ENCODE data around the gene COQ9. TPM values are rescaled to one million over a fixed set of nuclear protein-coding genes. Genes with fewer than 3 reads are reported as not detected.

COQ9 gene
- total RNA-seq, 1 donor from 2014 or later: 35.7 TPM

DNA sequence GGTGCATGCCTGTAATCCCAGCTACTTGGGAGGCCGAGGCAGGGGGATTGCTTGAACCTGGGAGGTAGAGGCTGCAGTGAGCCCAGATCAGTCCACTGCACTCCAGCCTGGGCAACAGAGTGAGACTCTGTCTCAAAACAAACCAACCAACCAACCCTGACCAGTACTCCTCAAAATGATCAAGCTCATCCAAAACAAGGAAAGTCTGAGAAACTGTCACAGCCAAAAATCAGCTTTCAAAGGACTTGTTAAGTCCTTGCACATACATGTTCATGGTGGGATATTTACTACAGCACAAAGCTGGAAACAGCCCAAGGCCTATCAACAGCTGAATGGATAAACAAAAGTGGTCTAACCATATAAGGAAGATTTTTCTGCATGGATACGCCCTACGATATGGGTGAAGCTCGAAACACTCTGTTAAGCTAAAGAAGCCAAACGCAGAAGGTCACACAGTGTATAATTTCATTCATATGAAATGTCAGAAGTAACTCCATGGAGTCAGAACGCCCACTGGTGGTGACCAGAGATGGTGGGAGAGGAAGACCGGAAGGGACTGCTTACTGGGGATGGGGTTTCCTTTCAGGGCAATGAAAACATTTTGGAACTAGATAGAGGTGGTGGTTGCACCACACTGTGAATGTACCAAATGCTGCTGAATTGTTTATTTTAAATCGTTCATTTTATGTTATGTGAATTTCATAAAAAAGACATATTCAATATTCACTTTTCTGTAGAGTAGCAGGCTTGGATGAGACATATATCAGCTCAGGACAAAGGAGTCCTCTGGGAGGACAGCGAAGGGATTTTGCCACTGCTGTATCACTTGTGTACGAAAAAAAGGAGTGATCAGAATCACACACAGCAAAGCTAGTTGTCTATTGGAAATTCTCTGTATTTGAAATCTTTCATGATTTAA is 25.0 kb upstream of the COQ9 start:
- peak overlapping the region; percentile 28 to 58 for H3K27ac ChIP-seq
- H3K36me3 ChIP-seq: peaks cover 0 to 3% of the 10 kb centered on the region in 2 donors
- intact Hi-C loops (cut with DNase I): loop anchor here (1.0 to 5.0 kb wide), 3 partner anchors 122 to 330 kb away; partner anchors contain the start of genes ARL2BP and CPNE2
- no peaks in the 10 kb centered on the region for H3K27me3 ChIP-seq
- peak in 1 of 2 donors; percentile 83 for DNase-seq (ENCODE audit: low spot score in 2 of 2)
- TF ChIP-seq, protein P1, sequence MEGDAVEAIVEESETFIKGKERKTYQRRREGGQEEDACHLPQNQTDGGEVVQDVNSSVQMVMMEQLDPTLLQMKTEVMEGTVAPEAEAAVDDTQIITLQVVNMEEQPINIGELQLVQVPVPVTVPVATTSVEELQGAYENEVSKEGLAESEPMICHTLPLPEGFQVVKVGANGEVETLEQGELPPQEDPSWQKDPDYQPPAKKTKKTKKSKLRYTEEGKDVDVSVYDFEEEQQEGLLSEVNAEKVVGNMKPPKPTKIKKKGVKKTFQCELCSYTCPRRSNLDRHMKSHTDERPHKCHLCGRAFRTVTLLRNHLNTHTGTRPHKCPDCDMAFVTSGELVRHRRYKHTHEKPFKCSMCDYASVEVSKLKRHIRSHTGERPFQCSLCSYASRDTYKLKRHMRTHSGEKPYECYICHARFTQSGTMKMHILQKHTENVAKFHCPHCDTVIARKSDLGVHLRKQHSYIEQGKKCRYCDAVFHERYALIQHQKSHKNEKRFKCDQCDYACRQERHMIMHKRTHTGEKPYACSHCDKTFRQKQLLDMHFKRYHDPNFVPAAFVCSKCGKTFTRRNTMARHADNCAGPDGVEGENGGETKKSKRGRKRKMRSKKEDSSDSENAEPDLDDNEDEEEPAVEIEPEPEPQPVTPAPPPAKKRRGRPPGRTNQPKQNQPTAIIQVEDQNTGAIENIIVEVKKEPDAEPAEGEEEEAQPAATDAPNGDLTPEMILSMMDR (IDR thresholded peaks at IDR 0.05): peak; percentile 71 to 87 (median 79)
- H3K4me3 ChIP-seq: no peak overlapping the region
- H3K4me1 ChIP-seq: peaks cover 0 to 24% of the 10 kb centered on the region in 2 donors
- no peaks in the 10 kb centered on the region for H3K9me3 ChIP-seq

DNA sequence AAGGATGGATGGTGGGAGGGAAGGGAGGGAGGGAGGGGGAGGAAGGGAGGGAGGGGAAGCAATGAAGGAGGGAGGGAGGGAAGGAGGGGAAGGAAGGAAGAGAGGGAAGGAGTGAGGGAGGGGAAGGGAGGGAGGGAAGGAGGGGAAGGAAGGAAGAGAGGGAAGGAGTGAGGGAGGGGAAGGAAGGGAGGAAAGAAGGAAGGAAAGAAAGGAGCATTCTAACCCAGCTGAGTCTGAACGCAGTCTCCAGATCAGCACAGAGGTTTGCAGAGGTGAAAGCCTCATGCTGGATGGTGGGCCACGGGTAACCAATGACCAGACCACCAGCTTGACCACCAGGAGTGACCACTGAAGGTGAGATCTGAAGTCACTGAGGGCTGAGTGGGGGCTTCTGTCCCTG is 24.1 kb upstream of the COQ9 start:
- H3K4me3 ChIP-seq: no peak overlapping the region
- no peaks in the 10 kb centered on the region for H3K9me3 ChIP-seq
- intact Hi-C loops (cut with DNase I): loop anchor here (2.0 to 5.0 kb wide), 2 partner anchors 178 to 331 kb away; partner anchors contain the start of genes ARL2BP and CPNE2
- H3K27me3 ChIP-seq: no peaks in the 10 kb centered on the region
- H3K27ac ChIP-seq: no peak overlapping the region
- H3K36me3 ChIP-seq: peaks cover 2 to 10% of the 10 kb centered on the region in 2 donors
- TF ChIP-seq, protein P1 (IDR thresholded peaks at IDR 0.05): no peak
- no peak for DNase-seq (ENCODE audit: low spot score in 2 of 2)
- H3K4me1 ChIP-seq: peaks cover 0 to 21% of the 10 kb centered on the region in 2 donors

DNA sequence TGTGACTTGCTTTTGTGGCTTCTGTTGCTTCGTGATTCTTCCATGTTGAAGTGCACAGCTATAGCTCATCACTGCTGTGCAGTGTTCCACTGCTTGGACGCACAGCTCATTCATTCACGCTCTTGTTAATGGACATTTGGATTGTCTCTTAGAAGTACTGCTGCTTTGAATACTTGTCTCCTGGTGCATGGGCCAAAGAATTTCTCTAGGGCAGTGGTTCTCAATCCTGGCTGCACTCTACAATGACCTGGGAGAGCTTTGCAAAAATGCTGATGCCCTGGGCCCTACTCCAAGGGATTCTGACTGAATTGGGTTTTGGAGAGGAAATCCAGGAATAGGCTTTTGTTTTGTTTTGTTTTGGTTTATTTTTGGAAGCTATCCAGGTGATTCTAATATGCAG is 22.7 kb upstream of the COQ9 start:
- no peaks in the 10 kb centered on the region for H3K27me3 ChIP-seq
- H3K27ac ChIP-seq: no peak overlapping the region
- TF ChIP-seq, protein P1 (IDR thresholded peaks at IDR 0.05): no peak
- no peak overlapping the region for H3K4me3 ChIP-seq
- DNase-seq (ENCODE audit: low spot score in 2 of 2): no peak
- H3K36me3 ChIP-seq: peaks cover 11 to 22% of the 10 kb centered on the region in 2 donors
- intact Hi-C loops (cut with DNase I): loop anchor here (5.0 kb wide), 1 partner anchor 332 kb away; the partner anchor contains the start of gene CPNE2
- peaks cover 0 to 8% of the 10 kb centered on the region in 2 donors for H3K4me1 ChIP-seq
- H3K9me3 ChIP-seq: no peaks in the 10 kb centered on the region

DNA sequence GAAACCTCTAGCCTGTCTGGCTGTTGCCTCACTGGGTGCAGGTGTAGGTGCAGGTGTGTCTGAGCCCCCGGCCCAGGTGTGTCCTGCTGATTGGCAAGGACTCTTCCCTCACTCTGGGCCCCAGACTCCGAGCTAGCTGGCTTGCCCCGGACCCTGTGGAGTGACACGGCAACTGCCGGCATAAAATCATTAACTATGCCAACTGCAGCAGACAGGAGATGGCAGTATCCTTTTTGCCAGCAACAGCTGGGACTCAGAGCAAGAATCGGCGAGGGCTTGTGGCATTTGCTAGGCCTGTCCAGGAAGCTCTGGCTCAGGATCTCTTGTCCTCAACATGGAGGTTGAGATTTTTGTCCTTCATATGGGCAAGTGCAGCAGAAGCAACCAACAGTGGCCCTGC is 20.9 kb upstream of the COQ9 start:
- no peak overlapping the region for H3K27ac ChIP-seq
- DNase-seq (ENCODE audit: low spot score in 2 of 2): no peak
- no peaks in the 10 kb centered on the region for H3K9me3 ChIP-seq
- intact Hi-C loops (cut with DNase I): no loop called here
- H3K36me3 ChIP-seq: peaks cover 27 to 39% of the 10 kb centered on the region in 2 donors
- peaks cover 0 to 8% of the 10 kb centered on the region in 2 donors for H3K4me1 ChIP-seq
- H3K27me3 ChIP-seq: no peaks in the 10 kb centered on the region
- TF ChIP-seq, protein P1 (IDR thresholded peaks at IDR 0.05): no peak
- H3K4me3 ChIP-seq: no peak overlapping the region

DNA sequence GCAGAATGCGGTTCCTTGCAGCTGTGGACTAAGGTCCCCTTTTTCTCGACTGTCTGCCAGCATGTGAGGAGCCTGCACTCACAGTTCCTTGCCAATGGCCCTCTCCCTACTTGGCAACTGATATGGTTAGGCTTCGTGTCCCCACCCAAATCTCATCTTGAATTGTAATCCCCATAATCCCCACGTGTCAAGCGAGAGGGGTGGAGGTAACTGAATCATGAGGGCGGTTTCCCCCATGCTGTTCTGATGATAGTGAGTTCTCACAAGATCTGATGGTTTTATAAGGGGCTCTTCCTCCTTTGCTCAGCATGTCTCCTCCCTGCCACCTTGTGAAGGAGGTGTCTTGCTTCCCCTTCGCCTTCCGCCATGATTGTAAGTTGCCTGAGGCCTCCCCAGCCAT is 20.0 kb upstream of the COQ9 start:
- H3K9me3 ChIP-seq: no peaks in the 10 kb centered on the region
- no peak overlapping the region for H3K27ac ChIP-seq
- no peak for DNase-seq (ENCODE audit: low spot score in 2 of 2)
- H3K36me3 ChIP-seq: peaks cover 36 to 47% of the 10 kb centered on the region in 2 donors
- TF ChIP-seq, protein P1 (IDR thresholded peaks at IDR 0.05): no peak
- H3K4me1 ChIP-seq: peaks cover 0 to 3% of the 10 kb centered on the region in 2 donors
- no peaks in the 10 kb centered on the region for H3K27me3 ChIP-seq
- no peak overlapping the region for H3K4me3 ChIP-seq
- intact Hi-C loops (cut with DNase I): no loop called here

Measured in ascending aorta (tissue), 2 donors.